Urothelium cell line (cell line): ENCODE measurements around the gene LLGL2.
"Not testable (repeated sequence)": the region's sequence is repeated elsewhere in the genome, so short reads cannot be mapped to it uniquely, and the experiment has no call there.

Experiments
- DNase-seq: peaks from one replicate; pipeline ENCODE4 v3.0.0; 2011; ENCODE audit warnings: low spot score, mixed read lengths
- FAIRE-seq: peaks from 2 replicates; lab custom pipeline; 2011; peaks lifted over from hg19 to GRCh38; lab: Jason Lieb, UNC

Gene LLGL2

DNA sequence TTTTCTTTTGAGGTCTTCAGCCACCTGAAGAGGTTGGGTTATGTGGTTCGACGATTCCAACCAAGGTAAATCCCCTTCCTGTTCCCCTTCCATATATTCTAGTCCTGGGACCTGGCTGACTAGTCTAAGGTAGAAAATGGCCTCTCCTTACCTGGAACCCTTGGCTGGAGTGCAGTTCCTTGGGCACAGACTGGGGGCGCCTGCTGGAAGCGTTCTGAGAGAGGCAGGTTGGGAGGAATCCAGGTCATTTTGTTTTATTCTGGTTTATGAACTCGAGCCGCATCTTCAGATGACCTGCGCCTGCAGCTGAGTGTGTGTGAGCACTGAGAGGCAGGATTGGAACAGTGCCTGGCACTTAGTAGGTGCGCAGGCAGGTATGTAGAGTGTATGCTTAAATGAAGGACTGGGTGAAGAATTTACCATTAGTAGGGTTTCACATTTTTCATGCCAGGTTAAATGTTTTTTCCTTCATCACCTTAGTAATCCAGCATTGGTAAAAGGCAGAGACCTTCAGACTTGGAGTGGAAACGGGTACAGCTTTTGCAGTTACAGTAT lies 6.4 kb upstream of the LLGL2 start:
- DNase-seq (no peak), FAIRE-seq (no peak)

DNA sequence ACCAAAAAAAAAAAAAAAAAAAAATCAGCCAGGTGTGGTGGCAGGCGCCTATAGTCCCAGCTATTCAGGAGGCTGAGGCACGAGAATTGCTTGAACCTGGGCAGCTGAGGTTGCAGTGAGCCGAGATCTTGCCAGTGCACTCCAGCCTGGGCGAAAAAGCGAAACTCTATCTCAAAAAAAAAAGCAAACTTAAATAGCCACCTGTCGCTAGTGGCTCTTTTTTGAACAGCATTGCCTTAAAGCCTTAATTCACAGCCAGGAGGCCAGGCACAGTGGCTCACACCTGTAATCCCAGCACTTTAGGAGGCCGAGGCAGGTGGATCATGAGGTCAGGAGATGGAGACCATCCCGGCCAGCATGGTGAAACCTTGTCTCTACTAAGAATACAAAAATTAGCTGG lies 5.1 kb upstream of the LLGL2 start:
- not testable (repeated sequence) for FAIRE-seq

GRCh38 chr17:75521290-75521689 lies 4.2 kb upstream of the LLGL2 start:
- DNase-seq (no peak), FAIRE-seq (no peak)

More for the DNA sequence above, 5.1 kb upstream of the LLGL2 start:
- not testable (repeated sequence) for DNase-seq

DNA sequence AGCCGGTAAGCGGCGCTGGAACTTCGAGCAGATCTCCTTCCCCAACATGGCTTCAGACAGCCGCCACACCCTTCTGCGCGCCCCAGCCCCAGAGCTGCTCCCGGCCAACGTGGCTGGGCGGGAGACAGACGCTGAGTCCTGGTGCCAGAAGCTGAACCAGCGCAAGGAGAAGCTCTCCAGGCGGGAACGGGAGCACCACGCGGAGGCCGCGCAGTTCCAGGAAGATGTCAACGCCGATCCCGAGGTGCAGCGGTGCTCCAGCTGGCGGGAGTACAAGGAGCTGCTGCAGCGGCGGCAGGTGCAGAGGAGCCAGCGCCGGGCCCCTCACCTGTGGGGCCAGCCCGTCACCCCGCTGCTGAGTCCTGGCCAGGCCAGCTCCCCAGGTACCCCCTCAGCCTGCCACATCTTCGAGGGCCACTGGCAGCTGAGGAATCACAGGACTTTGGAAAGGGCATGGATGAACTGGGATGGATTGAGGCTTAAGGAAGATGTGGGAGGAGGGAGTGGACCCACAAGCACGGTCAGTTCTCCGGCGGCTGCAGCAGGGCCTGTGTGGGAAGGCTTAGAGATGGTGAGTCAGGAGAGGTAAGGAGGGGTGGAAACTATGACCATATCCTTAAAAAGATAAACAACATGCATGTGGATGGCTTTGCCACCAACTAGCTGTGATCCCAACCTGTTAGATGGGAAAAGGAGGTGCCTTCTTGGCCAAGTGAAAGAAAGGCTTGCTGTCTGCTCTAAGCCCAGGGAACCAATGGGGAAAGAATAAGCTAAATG lies 3.4 kb upstream of the LLGL2 start:
- DNase-seq (no peak), FAIRE-seq (no peak)

- FAIRE-seq (no peak), DNase-seq (no peak)
These were observed 1.9 kb upstream of the LLGL2 start for GRCh38 chr17:75523647-75524046.

DNA sequence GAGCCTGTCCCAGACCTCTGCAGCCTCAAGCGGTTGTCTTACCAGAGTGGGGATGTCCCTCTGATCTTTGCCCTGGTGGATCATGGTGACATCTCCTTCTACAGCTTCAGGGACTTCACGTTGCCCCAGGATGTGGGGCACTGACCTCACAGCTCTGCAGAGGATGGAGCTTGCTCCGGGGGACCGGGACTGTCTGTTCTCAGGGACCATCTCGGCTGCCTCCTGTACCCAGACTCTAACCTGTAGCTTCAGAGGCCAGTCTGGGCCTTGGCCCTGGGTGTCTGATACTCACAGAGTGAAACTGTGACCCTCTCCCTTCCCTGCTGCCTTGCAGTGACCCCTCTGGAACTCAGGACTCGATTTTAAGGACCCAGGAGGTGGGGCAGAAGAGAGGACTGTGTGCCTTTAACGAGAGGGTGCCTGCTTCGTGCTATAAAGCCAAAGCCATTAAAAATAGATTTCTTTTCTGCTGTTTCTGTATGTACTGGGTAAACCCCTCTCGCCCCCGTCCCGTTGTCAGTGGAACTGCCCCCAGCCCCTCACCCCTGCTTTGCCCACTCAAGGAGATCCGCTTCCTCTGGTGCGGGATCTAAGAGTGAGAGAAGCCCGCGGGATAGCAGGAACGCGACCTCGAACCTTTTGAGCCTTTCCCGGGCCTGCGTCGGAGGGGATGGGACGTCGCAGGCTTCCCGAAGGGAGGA lies 1.1 kb upstream of the LLGL2 start:
- FAIRE-seq (no peak), DNase-seq (no peak)

DNA sequence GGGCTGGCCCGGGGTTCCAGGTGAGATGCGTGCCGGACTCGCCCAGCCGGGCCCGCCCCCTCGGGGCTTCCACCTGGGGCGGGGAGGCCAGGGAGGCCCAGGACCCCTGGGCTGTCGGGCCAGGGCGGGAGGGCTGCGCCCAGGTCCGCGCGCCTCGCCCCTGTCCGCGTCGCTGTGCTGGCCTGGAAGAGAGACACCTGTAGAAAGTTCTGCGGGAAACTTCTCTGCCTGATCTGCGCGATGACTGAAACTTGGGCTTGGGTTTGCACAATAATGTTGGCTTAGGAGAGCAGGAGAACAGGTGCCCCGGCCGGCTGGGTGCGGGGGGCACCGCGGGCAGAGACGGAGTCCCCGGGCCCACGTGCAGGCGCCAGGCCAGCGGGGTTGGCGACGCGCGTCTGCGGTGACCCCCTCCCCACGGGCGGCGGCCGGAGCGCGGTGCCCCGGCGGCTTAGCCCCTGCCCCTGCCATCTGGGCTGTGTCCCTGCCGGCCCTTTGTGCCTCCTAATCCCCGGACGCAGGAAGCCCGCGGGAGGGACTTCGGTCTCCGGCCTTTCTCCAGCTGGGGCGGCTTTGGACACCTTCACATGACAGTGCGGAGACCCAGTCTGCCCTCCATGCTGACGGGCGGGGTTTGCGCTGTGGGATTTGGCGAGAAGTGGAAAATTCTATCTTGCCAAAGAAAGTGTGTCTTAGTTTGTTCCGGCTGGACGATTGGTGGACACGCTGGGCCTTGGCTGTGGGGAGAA lies 483 bp downstream of the LLGL2 start:
- no peak for FAIRE-seq
- no peak for DNase-seq

GRCh38 chr17:75526555-75527270 lies 1.2 kb downstream of the LLGL2 start:
- no peak for FAIRE-seq
- no peak for DNase-seq

- FAIRE-seq (peak; percentile 9), DNase-seq (no peak)
These were observed 5.6 kb downstream of the LLGL2 start for GRCh38 chr17:75530837-75531720.

DNA sequence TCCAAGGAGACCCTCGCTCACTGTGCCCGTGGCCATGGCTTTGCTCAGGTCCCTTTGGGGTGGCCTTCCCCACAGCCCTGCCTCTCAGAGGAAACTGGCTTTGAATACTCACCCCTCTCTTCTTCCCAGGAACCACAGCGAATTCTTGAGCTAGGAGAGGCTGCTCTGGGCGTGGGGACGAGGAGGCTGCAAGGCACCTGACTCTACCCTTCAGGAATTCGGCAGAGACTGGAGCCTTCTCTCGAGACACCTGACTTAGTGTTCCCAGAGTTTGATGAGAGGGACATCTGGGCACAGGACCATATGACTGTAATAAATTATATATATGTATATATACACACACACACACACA lies 6.2 kb downstream of the LLGL2 start:
- DNase-seq (peak; percentile 85), FAIRE-seq (peak; percentile 30)

DNA sequence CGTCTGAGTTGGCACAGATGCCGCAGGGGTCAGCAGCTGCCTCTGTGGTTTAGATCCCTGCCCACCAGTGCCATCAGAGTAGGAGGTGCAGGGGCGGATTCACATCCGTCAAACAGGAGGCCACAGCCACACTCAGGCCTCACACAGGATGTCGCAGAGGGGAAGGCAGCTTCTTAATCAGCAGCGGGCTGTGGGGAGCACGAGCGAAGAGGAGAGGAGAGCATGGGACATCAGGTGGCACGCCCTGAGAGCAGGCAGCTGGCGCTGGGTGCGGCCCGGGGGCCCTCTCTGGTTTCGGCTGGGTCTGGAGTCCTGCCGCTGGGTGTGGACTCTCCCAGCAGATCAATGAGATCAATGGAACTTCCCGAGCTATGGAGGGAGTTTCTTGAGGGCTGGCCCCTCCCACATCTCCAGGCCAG lies 9.6 kb downstream of the LLGL2 start:
- FAIRE-seq, result no peak
- no peak for DNase-seq

- DNase-seq (no peak), FAIRE-seq (no peak)
These were observed 10.4 kb downstream of the LLGL2 start for GRCh38 chr17:75535871-75536270.

DNA sequence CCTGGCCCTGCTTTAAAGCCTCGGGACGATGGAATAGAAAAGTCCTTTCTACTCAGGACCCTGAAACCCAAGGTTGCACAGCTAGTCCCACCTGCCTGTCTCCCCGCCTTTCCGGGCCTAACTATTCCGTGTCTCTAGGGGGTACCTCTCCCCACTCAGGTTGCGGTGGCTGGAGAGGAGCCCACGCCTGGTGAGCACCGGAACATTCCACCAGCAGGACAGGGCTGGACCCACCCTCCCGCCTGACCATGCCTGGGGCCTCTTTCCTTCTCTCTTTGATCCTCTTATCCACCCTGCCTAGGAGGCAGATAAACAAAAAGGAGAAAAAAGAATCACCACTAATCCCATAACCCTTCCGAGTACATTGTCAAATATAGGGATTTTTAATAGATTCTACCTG lies 10.9 kb downstream of the LLGL2 start:
- FAIRE-seq (no peak), DNase-seq (no peak)

DNA sequence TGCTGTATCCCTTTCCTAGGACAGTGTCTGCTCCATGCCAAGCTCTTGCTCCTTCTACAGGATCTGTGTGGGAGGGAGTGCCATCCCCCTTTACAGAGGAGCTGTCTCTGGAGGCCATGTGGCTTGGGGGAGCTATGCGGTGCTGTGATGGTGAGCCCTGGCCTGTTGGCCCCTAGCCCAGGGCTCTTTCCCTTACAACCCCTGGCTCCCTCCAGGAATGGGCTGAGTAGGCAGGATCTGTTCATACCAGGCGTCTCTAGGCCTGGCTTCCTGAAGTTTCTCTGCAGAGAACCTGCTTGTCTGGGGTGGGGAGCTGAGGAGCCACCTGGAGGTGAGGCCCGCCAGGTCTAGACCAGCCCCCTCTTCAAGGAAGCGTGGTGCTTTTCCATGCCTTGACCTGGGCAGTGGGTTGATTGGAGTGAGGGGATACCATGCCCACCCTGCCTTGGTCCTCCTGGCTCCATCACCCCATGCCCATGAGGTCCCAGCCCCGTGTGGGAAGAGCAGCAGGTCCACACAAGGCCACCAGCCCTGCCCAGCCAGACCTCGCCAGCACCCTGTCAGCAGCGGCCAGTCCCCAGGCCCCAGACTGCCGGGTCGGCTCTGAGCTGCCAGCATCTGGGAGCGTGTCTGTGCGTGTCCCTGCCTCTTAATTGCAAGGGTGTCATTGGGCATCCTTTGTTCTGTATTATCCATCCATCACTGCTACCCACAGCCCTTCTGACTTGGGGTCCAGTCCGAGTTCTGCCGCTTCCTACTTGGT lies 14.7 kb downstream of the LLGL2 start:
- no peak for DNase-seq
- no peak for FAIRE-seq

DNA sequence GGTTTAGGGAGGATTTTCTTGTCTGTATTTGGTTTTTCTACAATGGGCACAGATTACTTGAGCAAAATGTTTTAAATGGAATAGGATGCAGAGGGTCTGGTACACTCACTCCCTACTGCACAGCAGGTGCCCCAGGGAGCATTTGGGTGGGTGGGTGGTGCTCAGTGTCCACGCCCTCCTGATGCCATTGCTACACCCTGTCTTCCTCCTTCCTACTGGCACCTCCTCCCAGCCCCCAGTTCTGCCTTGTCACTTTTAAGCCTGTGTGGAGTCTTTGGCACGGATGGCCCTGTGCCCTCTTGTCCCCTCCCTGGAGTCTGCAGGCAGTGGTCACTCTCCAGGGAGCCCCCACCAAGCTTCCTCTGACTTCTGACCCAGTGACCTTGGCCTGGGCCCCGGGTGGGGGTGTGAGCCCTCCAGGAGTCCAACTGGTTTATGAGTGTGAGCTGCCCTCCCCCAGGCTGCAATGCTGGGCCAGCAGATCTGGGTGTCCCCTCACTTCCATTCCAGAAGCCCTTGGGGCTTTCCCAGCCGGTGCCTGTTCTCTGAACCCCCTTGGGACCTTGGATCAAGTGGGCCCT lies 15.5 kb downstream of the LLGL2 start:
- DNase-seq (no peak), FAIRE-seq (peak; percentile 48)

- FAIRE-seq (no peak), DNase-seq (no peak)
These were observed 16.7 kb downstream of the LLGL2 start for GRCh38 chr17:75542229-75542628.

- FAIRE-seq (no peak), DNase-seq (no peak)
These were observed 17.3 kb downstream of the LLGL2 start for GRCh38 chr17:75542728-75543336.

DNA sequence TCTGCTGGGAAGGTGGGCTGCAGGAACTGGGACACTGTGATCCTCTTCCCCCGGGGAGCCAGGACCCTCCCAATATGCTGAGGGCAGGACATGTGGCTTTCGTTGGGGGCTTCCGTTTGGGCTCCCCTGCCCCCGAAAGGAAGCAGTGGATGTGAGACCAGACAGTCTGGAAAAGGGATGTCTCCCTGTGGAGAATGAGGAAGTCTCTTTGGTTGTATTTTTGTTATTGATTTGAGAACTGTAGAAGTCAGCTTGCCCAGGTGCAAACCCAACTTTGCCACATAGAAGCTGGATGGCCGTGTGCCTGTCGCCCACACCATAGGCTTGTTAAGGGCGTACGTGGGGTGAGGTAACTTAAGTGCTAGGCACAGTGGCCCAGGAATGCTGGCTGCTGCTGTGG lies 18.8 kb downstream of the LLGL2 start:
- DNase-seq (no peak), FAIRE-seq (no peak)
